SK-N-SH (cell line): ENCODE measurements around the gene SULT2B1. TPM values are rescaled to one million over a fixed set of nuclear protein-coding genes. Genes with fewer than 3 reads are reported as not detected.

Experiments used
- CTCF ChIA-PET: fragments of 300-600, 350-600 bp; formaldehyde crosslinking; extraction: SDS; loops from one replicate; lab custom pipeline; 2021; lab: Yijun Ruan, JAX
- POLR2A ChIA-PET: fragments of 350-600 bp; sonication (Branson Sonifier 250); formaldehyde crosslinking; extraction: SDS; loops from one replicate; lab custom pipeline; 2020; ENCODE audit warnings: antibody characterized with exemption, inconsistent platforms; lab: Yijun Ruan, JAX
- DNase-seq: peaks from one replicate; pipeline ENCODE4 v3.0.0; 2012
- H2AFZ ChIP-seq: fragments of 200-600 bp; sonication (generic); 2 replicates; pipeline ENCODE4 v1.8.1; 2016; ENCODE audit warnings: antibody characterized with exemption, mild to moderate bottlenecking, low read depth
- H3F3A ChIP-seq: fragments of 200-600 bp; sonication (generic); replicated peaks from 2 replicates; pipeline ENCODE3; 2016; ENCODE audit warnings: antibody characterized with exemption, mild to moderate bottlenecking; ENCODE audit not compliant: insufficient read depth
- H3K27ac ChIP-seq, 2 experiments: fragments of 200-500 bp in 1 of 2; fragments of 200-600 bp in 1 of 2; sonication (Bioruptor generic) in 1 of 2; sonication (generic), shearing (Covaris generic) in 1 of 2; 2 replicates each; pipeline versions ENCODE4 v1.5.1 to v1.6.1; 2014 to 2016; ENCODE audit warnings: low read depth in 2 of 2, inconsistent platforms in 1 of 2, low read length in 1 of 2, mild to moderate bottlenecking in 1 of 2, mixed read lengths in 1 of 2
- H3K27me3 ChIP-seq: fragments of 200-600 bp; sonication (generic), shearing (Covaris generic); 2 replicates; pipeline ENCODE4 v1.6.1; 2016; ENCODE audit warnings: mixed run types; ENCODE audit not compliant: insufficient read depth
- H3K36me3 ChIP-seq, 2 experiments: fragments of 200-500 bp in 1 of 2; fragments of 200-600 bp in 1 of 2; sonication (Bioruptor generic) in 1 of 2; sonication (generic) in 1 of 2; replicated peaks in 1 of 2; 2 replicates each; pipeline versions ENCODE3 to v1.5.1; 2014 to 2016; ENCODE audit warnings: low read length in 1 of 2, mild to moderate bottlenecking in 1 of 2; ENCODE audit not compliant: insufficient read depth in 2 of 2, control insufficient read depth in 1 of 2
- H3K4me1 ChIP-seq, 2 experiments: fragments of 200-500 bp in 1 of 2; fragments of 200-600 bp in 1 of 2; sonication (Bioruptor generic) in 1 of 2; sonication (generic), shearing (Covaris generic) in 1 of 2; 2 replicates each; pipeline versions ENCODE4 v1.5.1 to v1.6.1; 2014 to 2016; ENCODE audit warnings: low read depth in 1 of 2, low read length in 1 of 2, mixed run types in 1 of 2; ENCODE audit not compliant: insufficient read depth in 2 of 2, control insufficient read depth in 1 of 2
- H3K4me2 ChIP-seq: fragments of 200-600 bp; sonication (generic), shearing (Covaris generic); 2 replicates; pipeline ENCODE4 v1.6.1; 2017; ENCODE audit warnings: mixed run types
- H3K4me3 ChIP-seq, 2 experiments: fragments of 200-500 bp in 1 of 2; fragments of 200-600 bp in 1 of 2; sonication (Bioruptor generic) in 1 of 2; sonication (generic), shearing (Covaris generic) in 1 of 2; 2 replicates each; pipeline versions ENCODE4 v1.5.1 to v1.8.1; 2014 to 2016; ENCODE audit warnings: low read depth in 2 of 2, inconsistent platforms in 1 of 2, low read length in 1 of 2, mild to moderate bottlenecking in 1 of 2, mixed read lengths in 1 of 2, moderate library complexity in 1 of 2
- H3K79me2 ChIP-seq: fragments of 200-600 bp; sonication (generic); 2 replicates; pipeline ENCODE4 v1.8.1; 2017; ENCODE audit warnings: mild to moderate bottlenecking; ENCODE audit not compliant: insufficient read depth
- H3K9ac ChIP-seq: fragments of 200-600 bp; sonication (generic); 2 replicates; pipeline ENCODE4 v1.6.1; 2017; ENCODE audit warnings: mixed run types
- H3K9me2 ChIP-seq: fragments of 200-600 bp; sonication (generic); 2 replicates; pipeline ENCODE4 v1.6.1; 2017; ENCODE audit warnings: mixed run types
- H3K9me3 ChIP-seq: fragments of 200-600 bp; sonication (generic); 2 replicates; pipeline ENCODE4 v1.6.1; 2017; ENCODE audit warnings: mixed run types, mild to moderate bottlenecking, moderate library complexity
- H4K20me1 ChIP-seq: fragments of 200-600 bp; sonication (generic); 2 replicates; pipeline ENCODE4 v1.6.1; 2017; ENCODE audit warnings: mild to moderate bottlenecking, mixed run types; ENCODE audit not compliant: insufficient read depth
- ELF1 ChIP-seq: IDR thresholded peaks from 2 replicates; pipeline ENCODE4 v1.4.0; 2012
- EP300 ChIP-seq, 2 experiments: IDR thresholded peaks; 2 replicates each; pipeline versions ENCODE4 v1.4.0 to v1.6.1; 2012; ENCODE audit warnings: borderline replicate concordance in 1 of 2, low read depth in 1 of 2, low read length in 1 of 2
- EZH2phosphoT487 ChIP-seq: fragments of 200-600 bp; sonication (generic); IDR thresholded peaks from 2 replicates; pipeline ENCODE4 v1.6.1; 2017; ENCODE audit warnings: low read depth, mixed run types, mild to moderate bottlenecking, antibody characterized with exemption, moderate library complexity, borderline replicate concordance
- GATA2 ChIP-seq: sonication (generic); formaldehyde crosslinking; IDR thresholded peaks from 2 replicates; pipeline ENCODE4 v1.5.0; 2020; ENCODE audit warnings: mild to moderate bottlenecking, missing genetic modification reagents
- JUND ChIP-seq: IDR thresholded peaks from 2 replicates; pipeline ENCODE4 v1.4.0; 2012
- MAX ChIP-seq: IDR thresholded peaks from 2 replicates; pipeline ENCODE4 v1.4.0; 2012; ENCODE audit warnings: low read depth
- PBX3 ChIP-seq: IDR thresholded peaks from 2 replicates; pipeline ENCODE4; 2012
- POLR2AphosphoS5 ChIP-seq: IDR thresholded peaks from 2 replicates; pipeline ENCODE4 v1.6.1; 2012; ENCODE audit warnings: low read depth, low read length
- RAD21 ChIP-seq: IDR thresholded peaks from 2 replicates; pipeline ENCODE4 v1.6.1; 2012; ENCODE audit warnings: mild to moderate bottlenecking, low read length
- REST ChIP-seq: IDR thresholded peaks from 2 replicates; pipeline ENCODE4 v1.6.1; 2012; ENCODE audit warnings: mild to moderate bottlenecking, low read depth, low read length, moderate library complexity
- RFX5 ChIP-seq: IDR thresholded peaks from 2 replicates; pipeline ENCODE4 v1.6.1; 2012; ENCODE audit warnings: mild to moderate bottlenecking, improper control_type of control experiment, low read length
- RXRA ChIP-seq: IDR thresholded peaks from 2 replicates; pipeline ENCODE4 v1.4.0; 2012; ENCODE audit warnings: low read depth, mild to moderate bottlenecking, borderline replicate concordance
- SIN3A ChIP-seq: IDR thresholded peaks from 2 replicates; pipeline ENCODE4 v1.6.1; 2012; ENCODE audit warnings: low read depth, mild to moderate bottlenecking, low read length, moderate library complexity, borderline replicate concordance
- SMC3 ChIP-seq: IDR thresholded peaks from 2 replicates; pipeline ENCODE4 v1.6.1; 2012; ENCODE audit warnings: low read depth, low read length, improper control_type of control experiment
- TAF1 ChIP-seq: IDR thresholded peaks from 2 replicates; pipeline ENCODE4 v1.6.1; 2012; ENCODE audit warnings: low read depth, mild to moderate bottlenecking, low read length, moderate library complexity, borderline replicate concordance
- USF2 ChIP-seq: fragments of 150-350 bp; IDR thresholded peaks from 2 replicates; pipeline ENCODE4 v1.6.1; 2017; ENCODE audit warnings: antibody characterized with exemption, low read length, low read depth, borderline replicate concordance
- YY1 ChIP-seq: IDR thresholded peaks from 2 replicates; pipeline ENCODE4 v1.4.0; 2012; ENCODE audit warnings: low read depth, mild to moderate bottlenecking
- ZBTB33 ChIP-seq: IDR thresholded peaks from 2 replicates; pipeline ENCODE4 v1.4.0; 2012; ENCODE audit warnings: low read depth, borderline replicate concordance
- WGBS: methylation state at CpG from one replicate; pipeline ENCODE4 v1.1.6; 2017; ENCODE audit warnings: low lambda C conversion rate; 5-methylcytosine and 5-hydroxymethylcytosine counted together
- polyA plus RNA-seq, 3 experiments: library from polyadenylated mRNA; depleted of rRNA; stranded (reverse); fragments of >200 nt; gene quantifications; 2 replicates each; pipeline ENCODE4 v1.2.3, GENCODE V29; 2012

The SULT2B1 gene
- polyA plus RNA-seq, 1 of the 3 experiments (the other 2 are of a cell fraction): 0.92 TPM

GRCh38 chr19:48603001-48603400, 51.0 kb downstream of the SULT2B1 start:
- no peak overlapping the region for H3K9ac ChIP-seq
- H3K79me2 ChIP-seq: no peaks in the 10 kb centered on the region
- no peak overlapping the region for H3K4me2 ChIP-seq
- H2AFZ ChIP-seq: no peak overlapping the region
- H4K20me1 ChIP-seq: no peaks in the 10 kb centered on the region
- no peak for DNase-seq
- no peaks in the 10 kb centered on the region for H3K4me1 ChIP-seq
- no peak overlapping the region for H3K27ac ChIP-seq
- H3K9me3 ChIP-seq: no peaks in the 10 kb centered on the region
- H3K4me3 ChIP-seq: no peak overlapping the region
- 77% methylated on average over 8 of the region's 9 CpGs for WGBS
- TF ChIP-seq RFX5 (no peak), ELF1 (no peak), GATA2 (CRISPR knock-in tag) (no peak), RXRA (no peak), SIN3A (no peak), YY1 (no peak), RAD21 (no peak), ZBTB33 (no peak), EP300 (IDR thresholded peaks at IDR 0.05; ENCODE audit: borderline replicate concordance in 1 of 2, low read depth in 1 of 2, low read length in 1 of 2) (no peak), TAF1 (no peak), SMC3 (no peak), REST (no peak)
- ChIA-PET POLR2A (no interaction called here), CTCF (interaction anchor here (1.4 to 2.0 kb wide), 2 partner anchors 19 to 113 kb away, joined by 4 to 6 read pairs; no protein-coding TSS in a partner anchor)
- no peaks in the 10 kb centered on the region for H3K9me2 ChIP-seq
- H3K36me3 ChIP-seq: no peaks in the 10 kb centered on the region
- H3F3A ChIP-seq: no peaks in the 10 kb centered on the region
- no peaks in the 10 kb centered on the region; the same call in 1 of the 2 replicates for H3K27me3 ChIP-seq

- Histone ChIP-seq H3K9me2 (no peaks in the 10 kb centered on the region), H3K79me2 (no peaks in the 10 kb centered on the region), H2AFZ (no peak overlapping the region), H3K9me3 (no peaks in the 10 kb centered on the region), H3K27ac (no peak overlapping the region), H3K27me3 (no peaks in the 10 kb centered on the region; the same call in 1 of the 2 replicates), H3K36me3 (no peaks in the 10 kb centered on the region), H3K4me2 (no peak overlapping the region), H3K4me3 (no peak overlapping the region), H3K4me1 (no peaks in the 10 kb centered on the region), H3F3A (no peaks in the 10 kb centered on the region), H3K9ac (no peak overlapping the region), H4K20me1 (no peaks in the 10 kb centered on the region)
- DNase-seq: no peak
- ChIA-PET CTCF (interaction anchor here (1.4 to 2.0 kb wide), 2 partner anchors 19 to 113 kb away, joined by 4 to 6 read pairs; no protein-coding TSS in a partner anchor), POLR2A (no interaction called here)
- 92% methylated on average over 37 of the region's 39 CpGs for WGBS
- TF ChIP-seq GATA2 (CRISPR knock-in tag) (no peak), PBX3 (no peak), USF2 (no peak), JUND (no peak), MAX (no peak), POLR2AphosphoS5 (no peak), RFX5 (no peak), EZH2phosphoT487 (no peak)
Measured at GRCh38 chr19:48603449-48603848, 51.5 kb downstream of the SULT2B1 start.
